HG03469 (cell line): Measurements from ENCODE around the gene KSR2.
"Not testable (repeated sequence)": the region's sequence is repeated elsewhere in the genome, so short reads cannot be mapped to it uniquely, and the experiment has no call there.

Source experiments
- ATAC-seq: cut with Tn5 transposase; IDR thresholded peaks from one replicate; pipeline ENCODE4 v1.9.1; 2021; ENCODE audit warnings: mild to moderate bottlenecking, moderate library complexity, moderate number of reproducible peaks; ENCODE audit not compliant: unreplicated experiment

The KSR2 gene

DNA sequence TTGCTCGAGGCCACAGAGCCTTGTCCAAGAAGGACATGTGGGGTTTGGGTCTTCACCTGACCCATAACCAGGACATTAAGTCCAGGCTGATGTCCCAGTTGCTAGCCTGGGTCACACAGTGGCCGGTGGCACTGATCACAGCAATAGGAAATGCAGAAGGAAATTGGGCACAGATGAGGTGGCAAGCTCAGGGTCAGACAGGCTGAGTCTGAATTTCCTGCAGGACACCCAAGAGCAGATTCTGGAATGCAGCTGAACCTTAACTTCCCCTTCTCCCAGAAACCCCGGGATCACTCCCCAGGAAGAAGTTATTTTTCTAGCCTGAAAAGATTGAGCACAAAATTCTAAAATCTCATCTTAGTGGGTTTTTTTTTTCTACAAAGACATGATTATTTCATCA is 199.9 kb downstream of the KSR2 start:
- no peak for ATAC-seq

DNA sequence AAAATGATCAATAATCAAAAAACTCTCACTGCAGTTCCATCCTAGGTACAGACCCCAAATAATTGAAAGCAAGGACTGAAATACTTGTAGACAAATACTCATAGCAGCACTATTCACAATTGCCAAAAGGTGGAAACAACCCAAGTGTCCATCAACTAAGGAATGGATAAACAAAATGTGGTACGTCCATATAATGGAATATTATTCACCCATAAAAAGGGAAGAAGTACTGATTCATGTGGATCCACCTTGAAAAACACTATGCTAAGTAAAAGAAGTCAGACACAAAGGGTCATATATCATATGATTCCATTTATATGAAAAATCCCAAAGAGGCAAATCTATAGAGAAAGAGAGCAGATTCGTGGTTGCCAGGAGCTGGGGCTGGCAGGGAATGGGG is 202.8 kb downstream of the KSR2 start:
- no peak for ATAC-seq

DNA sequence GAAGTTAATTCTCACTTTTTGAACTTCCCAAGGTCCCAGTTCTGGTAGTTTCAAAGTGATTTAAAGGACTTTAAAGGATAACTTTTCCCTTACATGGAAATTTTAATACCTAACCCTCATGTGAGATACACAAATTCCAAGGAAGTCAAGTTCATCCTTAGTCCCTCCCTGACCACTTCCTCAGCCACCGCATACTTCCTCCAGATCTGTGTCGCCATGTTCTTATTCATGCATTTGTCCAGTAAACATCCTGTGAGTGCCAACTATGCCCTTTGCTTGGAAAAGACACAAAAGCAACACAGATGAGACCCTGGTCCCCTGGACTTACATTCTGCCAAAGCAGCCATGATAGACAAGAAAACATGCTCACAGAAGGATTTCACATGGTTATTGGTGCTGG is 206.6 kb downstream of the KSR2 start:
- no peak for ATAC-seq

DNA sequence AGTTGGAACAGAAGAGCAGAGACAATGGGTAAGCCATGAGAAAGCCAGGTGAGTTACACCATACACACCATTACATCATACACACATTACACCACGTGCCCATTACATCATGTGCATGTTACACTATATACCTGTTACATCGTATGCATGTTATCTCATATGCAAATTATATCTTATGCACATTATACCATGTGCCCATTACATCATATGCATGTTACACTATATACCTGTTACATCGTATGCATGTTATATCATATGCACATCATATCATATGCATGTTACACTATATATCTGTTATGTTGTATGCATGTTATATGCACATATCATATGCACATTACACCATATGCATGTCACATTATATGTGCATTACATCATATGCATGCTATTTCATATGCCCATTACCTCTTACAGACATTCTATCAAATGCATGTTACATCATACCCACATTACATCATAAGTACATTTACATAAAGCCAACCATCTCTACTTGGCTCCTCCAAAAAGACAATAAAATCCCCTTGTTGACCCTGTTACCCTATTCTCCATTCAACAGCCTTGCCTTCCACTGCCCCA is 207.2 kb downstream of the KSR2 start:
- no peak for ATAC-seq

DNA sequence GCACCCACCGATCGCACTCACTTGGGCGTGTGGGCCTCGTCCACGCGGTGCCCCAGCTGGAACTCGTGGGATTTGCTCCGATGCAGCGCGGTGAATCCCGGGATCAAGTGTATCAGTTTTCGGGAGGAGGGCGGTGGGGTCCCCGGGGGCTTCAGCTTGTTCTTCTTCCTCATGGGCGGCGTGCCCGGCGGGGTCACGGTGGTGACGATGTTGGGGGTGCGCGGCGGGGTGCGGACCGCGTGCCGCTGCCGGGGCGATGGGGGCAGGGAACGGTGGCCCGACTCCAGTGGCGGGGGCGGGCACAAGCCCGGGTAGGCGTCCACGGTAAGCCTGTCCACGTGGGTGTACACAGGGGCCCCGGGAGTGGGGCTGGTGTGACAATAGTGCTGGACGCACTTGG is 207.8 kb downstream of the KSR2 start:
- no peak for ATAC-seq

DNA sequence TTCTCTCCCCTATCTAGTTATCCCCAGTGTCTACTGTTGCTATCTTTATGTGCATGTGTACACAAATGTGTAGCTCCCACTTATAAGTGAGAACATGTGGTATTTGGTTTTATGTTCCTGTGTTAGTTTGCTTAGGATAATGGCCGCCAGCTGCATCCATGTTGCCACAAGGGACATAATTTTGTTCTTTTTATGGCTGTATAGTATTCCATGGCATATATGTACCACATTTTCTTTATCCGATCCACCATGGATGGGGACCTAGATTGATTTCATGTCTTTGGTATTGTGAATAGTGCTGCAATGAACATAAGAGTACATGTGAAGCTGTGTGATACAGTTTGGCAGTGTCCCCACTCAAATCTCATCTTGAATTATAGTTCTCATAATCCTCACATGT is 218.1 kb downstream of the KSR2 start:
- no peak for ATAC-seq

DNA sequence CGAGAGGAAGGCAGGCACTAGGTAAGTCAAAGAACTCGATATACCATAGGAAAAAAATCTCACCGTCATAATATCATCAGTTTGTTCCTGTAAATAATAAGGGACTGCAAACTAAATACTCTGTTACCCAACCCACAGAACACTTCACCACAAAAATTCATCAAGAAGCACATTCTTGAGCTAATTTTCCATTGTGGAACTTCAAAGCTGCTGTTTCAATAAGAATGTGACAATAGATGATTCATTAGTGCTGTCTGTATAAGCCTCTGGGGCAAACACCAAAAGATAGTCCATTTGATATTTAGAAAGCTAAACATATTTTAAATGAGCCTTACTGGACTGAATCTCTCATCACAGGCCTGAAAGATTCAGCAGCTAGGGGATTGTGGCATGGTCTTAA is 219.4 kb downstream of the KSR2 start:
- no peak for ATAC-seq

DNA sequence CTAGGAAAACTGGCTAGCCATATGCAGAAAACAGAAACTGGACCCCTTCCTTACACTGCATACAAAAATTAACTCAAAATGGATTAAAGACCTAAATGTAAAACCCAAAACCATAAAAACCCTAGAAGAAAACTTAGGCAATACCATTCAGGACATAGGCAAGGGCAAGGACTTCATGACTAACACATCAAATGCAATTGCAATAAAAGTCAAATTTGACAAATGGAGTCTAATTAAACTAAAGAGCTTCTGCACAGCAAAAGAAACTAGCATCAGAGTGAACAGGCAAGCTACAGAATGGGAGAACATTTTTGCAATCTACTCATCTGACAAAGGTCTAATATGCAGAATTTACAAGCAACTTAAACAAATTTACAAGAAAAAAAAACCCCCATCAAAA is 222.4 kb downstream of the KSR2 start:
- ATAC-seq: not testable (repeated sequence)

DNA sequence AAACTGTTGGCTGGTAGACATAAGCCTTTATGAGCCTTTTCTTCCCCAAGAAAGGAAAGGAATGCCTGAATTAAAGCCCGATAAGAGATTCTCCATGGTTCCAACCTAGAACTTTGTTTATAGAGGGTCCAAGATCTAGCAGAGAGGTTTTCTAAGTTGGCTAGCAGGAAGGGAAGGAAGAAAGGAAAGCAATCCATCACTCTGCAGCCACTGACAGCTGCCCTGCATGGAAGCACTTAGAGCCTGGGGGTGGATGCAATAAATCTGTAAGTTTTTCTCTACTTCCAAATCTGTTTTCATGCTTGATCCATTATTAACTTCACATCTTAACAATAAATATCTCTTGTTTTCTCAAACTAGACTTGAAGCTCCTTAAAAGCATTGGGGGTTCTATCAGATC is 224.4 kb downstream of the KSR2 start:
- no peak for ATAC-seq

DNA sequence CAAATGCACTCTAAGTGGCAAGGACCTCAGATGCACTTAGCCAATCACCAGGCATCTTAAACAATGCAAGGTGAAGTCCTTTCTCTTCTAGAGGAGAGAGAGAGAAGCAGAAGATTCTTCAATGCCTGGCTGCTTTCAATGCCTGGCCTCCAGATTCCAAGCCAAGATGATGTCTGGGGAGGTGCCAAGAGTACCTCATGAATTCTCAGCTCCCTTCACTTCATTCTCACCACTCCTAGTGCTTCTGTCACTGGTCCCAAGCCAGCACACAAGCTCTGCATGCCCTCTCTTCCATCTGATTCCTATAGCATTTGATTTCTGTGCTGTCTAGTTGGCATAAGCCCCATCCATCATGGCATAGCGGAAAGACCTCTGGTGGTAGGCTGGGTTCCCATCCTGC is 225.0 kb downstream of the KSR2 start:
- ATAC-seq: no peak

DNA sequence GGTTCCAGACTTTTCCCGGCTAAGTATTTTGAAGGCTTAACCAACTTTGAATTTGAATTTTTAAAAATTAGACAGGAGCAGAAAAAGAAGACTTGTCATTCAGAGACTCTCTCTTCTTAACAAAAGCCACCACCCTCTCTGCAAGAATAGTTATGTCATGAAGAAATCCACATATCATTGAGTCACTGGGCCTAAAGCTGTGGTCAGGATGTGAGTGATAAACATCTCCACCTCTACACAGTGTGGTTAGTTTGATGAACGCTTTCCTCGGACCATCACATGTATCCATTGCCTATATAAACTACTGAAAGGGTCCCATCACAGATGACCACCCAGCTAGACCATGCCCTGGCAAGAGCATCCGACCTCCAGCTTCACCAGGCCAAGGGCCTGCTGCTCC is 226.1 kb downstream of the KSR2 start:
- ATAC-seq: no peak

DNA sequence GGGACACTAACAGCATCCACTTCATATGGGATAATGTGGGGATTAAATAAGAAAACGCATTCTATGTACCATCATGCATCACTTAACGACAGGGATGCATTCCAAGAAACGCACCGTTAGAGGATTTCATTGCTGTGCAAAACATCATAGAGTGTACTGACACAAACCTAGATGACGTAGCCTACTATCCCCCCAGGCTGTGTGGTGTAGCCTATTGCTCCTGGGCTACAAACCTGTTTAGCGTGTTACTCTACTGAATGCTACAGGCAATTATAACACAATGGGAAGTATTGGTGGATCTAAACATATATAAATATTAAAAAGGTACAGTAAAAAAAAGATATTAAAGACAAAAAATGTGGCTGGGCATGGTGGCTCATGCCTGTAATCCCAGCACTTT is 230.6 kb downstream of the KSR2 start:
- ATAC-seq: no peak

DNA sequence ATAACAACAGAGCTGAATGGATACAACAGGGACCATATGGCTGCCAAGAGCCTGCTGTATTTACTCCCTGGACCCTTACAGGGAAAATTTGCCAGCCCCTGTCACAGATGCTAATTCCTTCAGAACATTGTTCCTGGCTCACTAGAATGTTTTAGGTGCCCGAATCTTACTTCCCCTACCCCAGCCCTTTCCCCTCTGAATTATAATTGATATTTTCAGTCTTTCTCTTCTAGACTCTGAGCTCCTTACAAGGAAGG is 235.3 kb downstream of the KSR2 start:
- no peak for ATAC-seq

DNA sequence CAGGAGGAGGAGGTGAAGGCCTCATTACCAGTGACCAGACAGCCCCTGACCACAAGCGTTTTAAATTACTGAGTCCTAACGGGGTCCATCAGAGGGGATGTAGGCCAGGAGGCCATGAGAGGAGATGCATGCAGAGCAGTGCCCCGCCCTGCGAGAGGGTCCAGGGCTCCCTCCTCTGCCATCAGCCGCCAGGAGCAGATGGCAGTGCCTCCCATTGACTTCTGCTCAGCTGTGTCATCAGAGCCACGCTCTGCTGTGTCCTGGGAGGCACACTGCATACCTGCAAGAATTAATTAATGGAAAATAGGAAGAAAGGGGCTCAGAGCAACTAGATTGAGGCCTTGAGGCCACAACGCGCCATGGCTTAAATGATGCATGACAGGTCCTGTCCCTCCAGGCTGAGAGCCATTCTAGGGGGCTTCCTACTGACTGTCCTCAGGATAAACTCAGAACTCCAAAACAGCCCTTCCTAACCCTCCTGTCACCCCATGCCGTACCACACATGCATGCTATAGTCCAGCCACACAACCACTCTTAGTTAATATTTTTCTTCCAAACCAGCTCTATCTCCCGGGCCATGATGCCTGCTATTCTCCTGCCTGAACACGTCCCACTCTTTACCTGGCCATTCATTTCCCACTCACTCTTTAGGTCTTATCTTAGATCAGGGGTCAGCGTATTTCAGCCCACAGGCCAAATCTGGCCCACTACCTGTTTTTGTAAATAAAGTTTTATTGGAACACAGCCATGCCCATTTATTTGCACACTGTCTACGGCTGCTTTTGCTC is 235.8 kb downstream of the KSR2 start:
- no peak for ATAC-seq

DNA sequence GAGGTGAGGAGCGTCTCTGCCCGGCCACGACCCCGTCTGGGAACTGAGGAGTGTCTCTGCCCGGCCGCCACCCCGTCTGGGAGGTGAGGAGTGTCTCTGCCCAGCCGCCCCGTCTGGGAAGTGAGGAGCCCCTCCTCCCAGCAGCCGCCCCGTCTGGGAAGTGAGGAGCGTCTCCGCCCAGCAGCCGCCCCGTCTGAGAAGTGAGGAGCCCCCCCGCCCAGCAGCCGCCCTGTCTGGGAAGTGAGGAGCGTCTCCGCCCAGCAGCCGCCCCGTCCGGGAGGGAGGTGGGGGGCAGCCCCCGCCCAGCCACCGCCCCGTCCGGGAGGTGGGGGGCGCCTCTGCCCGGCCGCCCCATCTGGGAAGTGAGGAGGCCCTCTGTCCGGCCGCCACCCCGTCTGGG is 237.7 kb downstream of the KSR2 start:
- not testable (repeated sequence) for ATAC-seq

DNA sequence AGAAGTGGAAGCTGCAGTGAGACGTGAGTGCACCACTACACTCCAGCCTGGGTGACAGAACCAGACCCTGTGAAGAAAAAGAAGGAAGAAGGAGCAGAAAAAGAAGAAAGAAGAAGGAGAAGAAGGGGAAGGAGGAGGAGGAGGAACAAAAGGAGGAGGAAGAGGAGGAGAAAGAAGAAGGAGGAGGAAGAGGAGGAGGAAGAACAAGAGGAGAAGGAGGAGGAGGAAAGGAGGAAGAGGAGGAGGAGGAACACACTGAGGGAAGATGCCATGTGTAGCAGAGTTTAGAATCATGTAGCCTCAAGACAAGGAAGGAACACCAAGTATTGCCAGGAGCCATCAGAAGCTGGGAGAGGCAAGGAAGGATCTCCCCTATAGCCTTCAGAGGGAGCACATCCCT is 241.5 kb downstream of the KSR2 start:
- no peak for ATAC-seq

DNA sequence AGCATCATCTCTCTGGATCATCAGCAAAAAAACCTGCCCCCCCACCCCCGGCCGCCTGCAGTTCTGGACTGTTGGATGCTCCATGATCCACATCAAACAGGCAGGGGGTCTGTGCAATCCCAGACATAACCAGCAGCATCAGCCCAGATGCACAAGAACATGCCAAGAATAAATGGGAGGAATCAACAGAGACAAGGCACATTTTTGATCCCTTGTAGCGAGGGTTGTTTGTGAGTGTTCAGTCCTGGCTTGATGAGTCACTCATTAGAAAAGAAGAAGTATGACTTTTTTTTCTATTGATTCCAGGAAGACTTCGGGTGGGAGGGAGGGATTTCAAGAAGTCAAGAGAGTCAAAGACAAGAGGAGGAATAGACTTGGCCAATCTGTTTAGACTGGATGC is 244.2 kb downstream of the KSR2 start:
- no peak for ATAC-seq

DNA sequence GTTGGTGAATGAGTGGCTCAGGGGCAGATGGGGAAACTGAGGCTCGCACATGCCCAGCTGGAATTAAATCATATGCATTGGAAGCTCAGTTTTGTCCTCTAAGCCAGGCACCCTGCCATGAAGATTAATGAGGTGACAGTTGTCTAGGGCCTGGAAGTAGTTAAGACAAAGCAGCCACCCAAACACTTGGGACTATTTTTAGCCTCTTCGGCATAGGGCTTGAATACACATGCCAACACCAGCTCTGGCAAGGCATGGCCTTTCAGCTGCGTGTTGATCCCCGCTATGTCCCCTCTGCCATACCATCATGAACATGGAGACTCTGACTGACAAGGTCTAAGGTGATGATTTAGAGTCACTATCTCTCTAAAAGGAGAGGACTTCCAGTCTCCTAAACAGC is 250.2 kb downstream of the KSR2 start:
- no peak for ATAC-seq

DNA sequence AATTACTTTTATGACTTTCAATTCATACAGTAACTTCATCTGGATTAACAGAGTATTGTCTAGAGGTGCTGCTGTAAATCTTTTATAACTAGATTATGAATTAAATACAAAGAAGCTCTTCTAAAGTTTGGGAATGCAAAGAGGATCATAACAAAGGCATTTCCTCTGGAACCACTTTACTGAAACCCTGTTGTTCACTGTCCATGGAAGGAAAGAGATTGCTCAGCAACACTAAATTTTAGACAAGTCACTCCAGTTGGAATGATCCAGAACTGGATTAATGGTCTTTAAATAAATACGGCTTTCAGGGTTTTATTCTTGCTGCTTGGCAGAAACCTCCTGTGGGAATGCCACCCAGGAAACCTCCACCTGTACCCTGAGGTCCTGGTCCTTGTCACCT is 250.6 kb downstream of the KSR2 start:
- no peak for ATAC-seq

DNA sequence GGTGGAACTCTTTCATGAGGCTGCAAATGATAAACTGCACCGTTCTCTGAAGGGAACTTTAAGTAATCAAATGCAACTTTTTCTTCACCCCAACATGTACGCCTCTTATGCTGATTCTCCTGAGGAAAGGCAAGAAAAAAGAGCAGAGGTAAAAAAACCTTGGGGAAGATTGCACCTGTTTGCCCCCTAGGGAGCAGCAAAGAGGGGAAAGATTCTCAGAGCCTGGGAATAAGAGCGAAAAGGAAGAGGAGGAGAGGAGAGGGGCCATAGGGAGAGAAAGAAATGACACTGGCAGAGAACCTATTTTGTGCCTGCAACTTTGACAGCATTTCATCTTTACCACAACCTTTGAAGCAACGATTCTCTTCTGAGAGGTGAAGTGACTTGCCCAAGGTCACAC is 254.6 kb downstream of the KSR2 start:
- no peak for ATAC-seq

DNA sequence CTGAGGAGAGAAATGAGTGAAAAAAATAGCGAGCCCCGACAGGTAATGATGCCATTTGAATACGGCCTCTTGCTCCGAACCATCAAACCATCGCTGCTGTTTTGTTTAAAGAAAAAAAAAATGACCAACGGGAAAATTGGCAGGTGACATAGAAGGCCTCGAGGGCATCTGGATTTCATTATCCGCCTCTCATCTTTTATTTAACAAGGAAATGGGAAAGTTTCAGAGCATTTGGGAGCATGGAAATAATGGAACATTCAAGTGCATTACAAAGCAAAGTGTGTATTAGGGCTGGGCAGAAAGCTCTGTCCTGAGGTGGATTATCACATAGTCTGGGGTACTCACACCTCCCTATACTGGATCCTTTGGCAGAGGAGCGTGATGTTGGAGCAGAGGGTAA is 258.7 kb downstream of the KSR2 start:
- ATAC-seq: no peak

DNA sequence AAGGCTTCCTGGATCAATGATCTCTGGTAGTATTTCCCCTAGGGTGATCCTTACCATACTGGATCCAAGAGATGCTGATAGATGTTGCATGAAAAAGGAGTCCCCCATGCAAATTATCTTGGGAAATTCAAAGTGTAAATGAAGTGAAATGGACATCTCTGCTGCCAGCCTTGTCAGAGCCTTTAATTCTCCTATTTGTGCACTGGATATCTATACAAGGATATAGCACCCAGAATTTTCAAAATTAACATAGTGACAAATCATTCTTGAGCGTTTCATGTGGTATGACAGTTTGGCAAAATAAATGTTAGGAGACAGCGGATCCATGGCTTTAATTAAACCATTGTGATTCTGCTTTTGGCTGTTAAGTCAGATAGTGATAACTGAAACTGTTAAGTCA is 260.9 kb downstream of the KSR2 start:
- no peak for ATAC-seq

DNA sequence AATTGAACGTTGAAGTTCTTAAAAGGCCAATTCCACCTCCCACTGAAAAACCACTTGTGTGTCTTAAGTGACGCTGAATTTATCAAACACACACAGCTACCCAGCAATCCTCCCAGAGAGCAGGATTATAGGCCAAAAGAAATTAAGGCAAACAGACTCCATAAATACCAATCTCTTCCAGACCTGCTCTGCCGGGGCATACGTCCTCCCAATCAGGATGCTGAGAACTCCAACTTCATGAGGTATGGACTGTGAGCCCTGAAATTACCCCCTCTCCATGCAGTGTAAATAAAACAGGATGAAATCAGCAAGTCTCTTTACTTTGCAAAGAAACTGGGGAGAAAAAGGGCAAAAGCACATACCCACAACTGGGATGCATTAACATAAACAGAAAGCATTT is 265.2 kb downstream of the KSR2 start:
- ATAC-seq: no peak
